GM23338 (cell line): Measurements from ENCODE around the gene C17orf107.

ENCODE experiments used
- CTCF ChIP-seq, 2 experiments: fragments of 200-600 bp in 1 of 2; sonication (generic) in 1 of 2; conservative IDR thresholded peaks; 2 replicates each; pipeline versions ENCODE4 v1.5.1 to v1.6.1; 2016 to 2017; ENCODE audit warnings: antibody characterized with exemption in 2 of 2, low read depth in 2 of 2, mild to moderate bottlenecking in 2 of 2, moderate library complexity in 1 of 2
- EZH2 ChIP-seq: fragments of 200-600 bp; sonication (generic); IDR thresholded peaks from one replicate; pipeline ENCODE4 v1.8.0; 2017; ENCODE audit warnings: antibody characterized with exemption, mild to moderate bottlenecking, low read depth; ENCODE audit not compliant: unreplicated experiment
- STAT1 ChIP-seq: IDR thresholded peaks from one replicate; pipeline ENCODE4 v1.6.1; 2016; ENCODE audit warnings: antibody characterized with exemption; ENCODE audit not compliant: unreplicated experiment

- TF ChIP-seq CTCF (conservative IDR thresholded peaks at IDR 0.05; ENCODE audit: low read depth in 2 of 2): no peak
- no peak for TF ChIP-seq STAT1
- TF ChIP-seq EZH2: no peak
These were observed 2.5 kb downstream of the C17orf107 start for GRCh38 chr17:4901648-4902344.
